Renal cortical epithelial cell (primary cell): Measurements from ENCODE around the gene DNAH9. TPM values are rescaled to one million over a fixed set of nuclear protein-coding genes. Genes with fewer than 3 reads are reported as not detected.

Experiments used
- DNase-seq: peaks from one replicate; pipeline ENCODE4 v3.0.0-alpha.2; 2011; ENCODE audit warnings: low read depth
- total RNA-seq: library from RNA; depleted of rRNA; stranded (reverse); fragments of >200 nt; gene quantifications from 2 replicates; pipeline ENCODE4 v1.2.3, GENCODE V29; 2014

DNAH9 gene
- total RNA-seq, 1 donor from 2014 or later, result 0.55 TPM

DNA sequence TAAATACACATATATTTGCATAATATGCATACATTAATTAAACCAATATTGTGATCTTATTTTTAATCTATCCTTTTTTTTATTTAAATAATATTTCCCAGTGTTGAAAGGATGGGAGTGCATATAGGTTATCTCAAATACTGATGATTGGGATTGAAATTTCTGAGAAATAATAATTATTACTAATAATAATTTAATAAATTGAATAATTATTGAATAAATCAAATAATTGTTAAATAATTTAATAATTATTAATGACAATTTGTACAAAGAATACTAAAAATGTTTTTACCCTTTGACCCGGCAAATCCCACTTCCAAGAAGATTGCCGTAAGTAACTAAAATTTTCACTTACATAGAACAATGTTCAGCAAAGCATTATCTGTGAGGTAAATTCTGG is 250.1 kb downstream of the DNAH9 start:
- DNase-seq, result no peak

DNA sequence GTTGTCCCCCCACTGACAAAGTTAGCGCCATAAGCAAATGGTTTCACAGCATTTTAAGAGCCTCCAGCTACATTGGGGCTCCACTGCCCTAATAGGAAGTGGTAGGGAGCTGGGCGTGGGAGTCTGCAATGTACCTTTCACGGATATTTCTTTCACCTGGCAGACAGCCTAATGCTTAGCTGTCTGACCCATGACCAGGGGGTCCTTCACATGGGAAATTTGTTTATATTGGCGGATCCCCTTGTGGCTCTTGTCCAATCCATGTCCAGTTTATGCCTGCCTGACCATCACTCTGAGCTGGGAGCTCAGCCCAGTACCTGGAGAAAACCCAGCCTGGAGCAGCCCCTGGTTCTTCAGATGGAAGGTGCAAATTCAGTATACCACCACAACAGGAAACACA is 254.0 kb downstream of the DNAH9 start:
- DNase-seq, result no peak

GRCh38 chr17:11852912-11853311 is 254.6 kb downstream of the DNAH9 start:
- no peak for DNase-seq

DNA sequence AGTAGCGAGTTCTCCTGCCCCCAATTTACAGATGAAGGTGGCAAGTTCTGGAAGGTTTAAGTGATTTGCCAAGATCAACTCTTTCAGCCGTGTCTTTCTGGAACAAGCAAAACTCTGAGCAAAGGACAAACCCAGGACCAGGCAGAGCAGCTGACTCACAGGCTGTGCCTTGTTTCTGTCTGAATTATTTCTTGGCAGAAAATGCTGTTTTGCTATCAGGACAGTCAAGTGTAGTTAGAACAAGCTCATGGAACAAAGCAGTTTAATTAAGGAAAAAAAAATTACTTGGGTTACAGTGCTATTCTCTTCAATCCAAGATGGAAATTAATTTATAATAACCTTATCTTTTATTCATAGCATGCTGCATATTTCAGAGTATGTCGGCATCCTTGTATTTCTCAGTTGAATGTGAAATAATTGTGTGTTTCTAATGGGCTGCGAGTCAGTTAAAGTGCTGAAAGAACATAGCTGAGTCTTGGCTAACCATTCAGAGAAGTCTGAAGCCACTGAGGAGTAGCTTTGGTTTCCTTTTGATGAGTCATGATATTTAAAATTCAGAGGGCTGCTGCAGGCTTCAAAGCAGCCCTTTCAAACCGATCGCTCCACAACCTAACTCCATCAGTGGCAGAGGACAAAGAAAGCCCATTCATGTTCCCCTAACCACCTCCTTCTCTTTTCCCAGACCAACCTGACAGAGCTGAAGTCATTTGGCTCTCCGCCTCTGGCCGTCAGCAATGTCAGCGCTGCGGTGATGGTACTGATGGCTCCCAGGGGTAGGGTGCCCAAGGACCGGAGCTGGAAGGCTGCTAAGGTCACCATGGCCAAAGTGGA is 255.3 kb downstream of the DNAH9 start:
- no peak for DNase-seq

GRCh38 chr17:11855306-11855705 is 257.0 kb downstream of the DNAH9 start:
- DNase-seq, result no peak

DNA sequence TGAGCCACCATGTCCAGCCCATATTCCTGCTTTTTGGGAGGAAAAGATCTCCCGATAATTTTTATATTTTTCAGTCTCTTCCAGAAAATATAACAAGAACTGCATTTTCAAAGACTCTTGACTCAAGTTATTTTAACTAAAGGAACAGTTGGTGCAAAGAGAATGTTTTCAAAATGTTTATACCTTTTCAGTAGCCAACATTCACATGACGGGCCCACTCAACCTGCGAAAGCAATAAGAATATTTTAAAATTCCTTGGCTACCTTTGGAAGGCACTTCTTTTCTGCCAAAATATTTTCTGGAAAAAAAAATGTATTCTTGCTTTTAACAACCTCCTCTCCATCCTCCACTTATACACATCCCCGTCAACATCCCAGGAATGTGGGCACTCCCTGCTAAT is 258.7 kb downstream of the DNAH9 start:
- DNase-seq, result no peak

- no peak for DNase-seq
Observed at GRCh38 chr17:11869680-11870394, 271.6 kb downstream of the DNAH9 start.

GRCh38 chr17:11871773-11872172 is 273.5 kb downstream of the DNAH9 start:
- DNase-seq, result no peak

DNA sequence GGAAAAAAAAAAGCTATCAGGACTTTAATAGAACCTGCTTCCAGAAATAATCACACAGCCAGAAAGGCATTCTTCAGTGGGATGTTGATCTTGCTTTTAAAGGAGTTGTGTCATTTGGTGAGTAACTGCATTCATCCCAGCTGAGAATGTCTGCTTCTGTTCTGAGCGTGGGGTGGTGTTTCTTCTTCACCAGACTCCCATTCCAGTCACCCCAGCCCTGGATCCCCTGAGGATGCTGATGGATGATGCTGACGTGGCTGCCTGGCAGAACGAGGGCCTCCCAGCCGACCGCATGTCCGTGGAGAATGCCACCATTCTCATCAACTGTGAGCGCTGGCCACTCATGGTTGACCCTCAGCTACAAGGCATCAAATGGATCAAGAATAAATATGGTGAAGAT is 276.5 kb downstream of the DNAH9 start:
- no peak for DNase-seq

DNA sequence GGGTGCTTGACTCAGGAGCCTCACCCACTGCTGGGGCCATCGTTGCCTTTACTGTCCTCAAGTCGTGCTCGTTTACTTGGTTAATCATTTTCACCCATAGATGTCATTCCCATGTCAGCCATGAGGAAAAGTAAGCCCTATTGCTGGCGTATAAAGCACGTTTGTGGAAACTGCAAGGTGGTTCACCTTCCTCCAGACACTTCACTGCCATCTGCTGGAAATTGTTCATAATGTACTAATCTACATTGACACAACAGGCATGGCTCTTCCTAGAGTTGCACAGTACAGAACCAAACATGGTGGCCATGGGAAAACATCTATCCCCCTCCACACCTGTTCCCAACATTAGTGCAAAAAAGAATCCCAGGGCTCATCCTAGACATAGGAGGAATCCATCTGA is 282.4 kb downstream of the DNAH9 start:
- DNase-seq, result peak; percentile 1

DNA sequence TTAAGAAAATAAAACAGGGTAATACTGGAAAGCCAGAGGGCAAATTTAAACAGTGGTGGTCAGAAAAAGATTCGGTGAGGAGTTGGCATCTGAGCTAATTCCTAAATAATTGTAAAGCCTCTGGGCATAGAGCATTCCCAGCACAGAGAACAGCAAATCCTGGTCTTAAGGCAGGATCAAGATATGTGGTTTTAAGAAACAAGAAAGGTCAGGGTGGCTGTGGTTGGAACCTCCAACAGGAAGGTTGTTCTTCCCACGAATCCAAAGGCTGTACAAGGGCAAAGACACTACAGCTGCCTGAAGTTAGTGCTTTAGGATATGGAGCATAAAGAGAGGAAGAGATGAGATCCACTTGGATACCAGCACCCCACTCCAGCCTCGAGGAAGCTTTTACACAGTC is 284.4 kb downstream of the DNAH9 start:
- DNase-seq, result no peak

DNA sequence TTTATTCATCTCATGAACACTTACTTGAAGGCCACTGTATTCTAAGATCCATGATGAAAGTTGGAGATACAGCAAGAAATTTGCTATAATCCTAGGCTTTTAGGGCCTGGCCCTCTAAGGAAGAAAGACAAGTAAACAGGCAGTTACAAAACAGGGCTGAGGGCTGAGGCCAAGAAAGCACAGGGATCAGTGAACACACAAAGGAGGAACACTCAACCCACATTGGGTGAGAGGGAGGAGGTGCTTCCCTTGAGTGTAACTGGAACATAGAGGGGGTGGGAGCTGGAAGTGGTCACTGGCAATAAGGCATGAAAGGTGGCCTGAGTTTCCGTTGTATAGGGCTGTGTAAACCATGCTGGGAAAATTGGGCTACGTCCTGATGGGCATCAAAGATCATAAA is 286.8 kb downstream of the DNAH9 start:
- DNase-seq, result no peak

DNA sequence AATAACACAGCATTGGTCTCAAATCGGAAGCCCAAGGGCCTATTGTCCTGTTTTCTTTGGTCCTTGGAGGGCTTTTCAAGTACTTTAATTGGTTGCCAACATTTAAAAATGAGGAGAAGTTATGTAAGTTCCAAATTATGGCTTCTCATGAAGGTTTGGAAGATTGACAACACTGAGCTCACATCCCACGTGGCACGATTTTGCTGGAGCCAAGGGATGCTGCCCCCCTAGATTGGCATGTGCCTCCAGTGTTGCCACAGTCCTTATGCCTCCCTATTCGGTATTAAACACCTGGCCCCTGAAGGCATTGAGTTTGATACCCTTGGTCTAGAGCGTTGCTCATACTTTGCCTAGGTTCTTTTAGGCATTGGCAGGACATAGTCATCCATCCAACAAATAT is 291.0 kb downstream of the DNAH9 start:
- DNase-seq, result no peak

- DNase-seq, result no peak
Observed at GRCh38 chr17:11893862-11894261, 295.6 kb downstream of the DNAH9 start.

DNA sequence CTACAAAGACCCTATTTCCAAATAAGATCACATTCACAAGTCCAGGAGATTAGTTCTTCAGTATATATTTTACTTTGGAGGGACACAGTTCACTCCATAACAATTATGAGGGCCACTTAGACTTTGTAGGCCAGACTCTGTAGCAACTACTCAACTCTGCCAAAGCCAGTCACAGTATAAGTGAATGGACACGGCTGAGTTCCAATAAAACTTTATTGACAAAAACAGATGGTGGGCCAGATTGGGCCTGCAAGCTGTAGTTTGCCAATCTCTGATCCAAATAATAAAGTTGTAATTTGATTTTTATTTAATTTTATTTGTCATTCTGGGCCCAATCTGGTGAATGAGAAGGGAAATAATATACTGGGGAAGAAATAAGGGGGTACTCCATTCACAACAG is 297.9 kb downstream of the DNAH9 start:
- no peak for DNase-seq

- no peak for DNase-seq
Observed at GRCh38 chr17:11898526-11899235, 300.4 kb downstream of the DNAH9 start.

GRCh38 chr17:11899537-11899942 is 301.3 kb downstream of the DNAH9 start:
- no peak for DNase-seq

DNA sequence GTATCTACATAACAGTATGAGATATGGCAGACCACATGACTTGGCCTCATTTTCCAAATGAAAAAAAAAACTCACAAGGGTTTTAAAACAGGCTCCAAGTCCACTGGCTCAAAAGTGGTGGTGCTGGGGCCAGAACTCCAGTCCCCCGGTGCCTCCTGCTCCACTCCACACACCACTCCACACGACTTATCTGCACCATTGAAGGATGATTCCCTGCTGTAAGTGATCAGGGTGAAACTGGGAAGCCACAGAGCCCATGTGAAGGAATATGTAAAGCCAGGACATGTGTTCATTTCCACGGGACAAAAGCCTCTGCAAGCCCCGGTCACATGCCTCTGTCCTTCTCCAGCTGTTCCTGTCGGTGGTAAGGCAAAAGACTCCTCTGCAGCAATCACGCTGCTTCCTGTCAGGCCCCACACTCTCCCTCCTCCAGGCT is 301.8 kb downstream of the DNAH9 start:
- DNase-seq, result no peak

GRCh38 chr17:11900655-11901054 is 302.4 kb downstream of the DNAH9 start:
- no peak for DNase-seq

DNA sequence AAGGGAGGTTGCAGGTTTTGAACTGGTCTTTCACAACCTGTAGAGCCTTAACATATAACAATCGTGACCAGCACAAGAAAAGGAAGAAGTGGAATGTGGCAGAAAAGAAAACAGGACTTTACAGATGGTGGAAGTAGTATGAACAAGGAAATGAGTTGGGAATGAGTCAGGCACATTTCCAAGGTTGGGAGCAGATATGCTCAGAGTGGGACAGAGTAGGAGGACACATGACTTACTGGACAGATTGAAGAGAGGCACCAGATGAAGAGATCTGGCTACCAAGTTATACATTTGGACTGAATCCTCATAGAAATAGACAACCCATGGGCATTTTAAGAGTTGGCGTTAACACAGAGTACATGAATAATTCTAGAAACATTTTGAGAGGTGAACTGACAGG is 303.7 kb downstream of the DNAH9 start:
- no peak for DNase-seq

- no peak for DNase-seq
Observed at GRCh38 chr17:11908711-11909146, 310.5 kb downstream of the DNAH9 start.

- no peak for DNase-seq
Observed at GRCh38 chr17:11909348-11909747, 311.1 kb downstream of the DNAH9 start.

- DNase-seq, result no peak
Observed at GRCh38 chr17:11916091-11916490, 317.8 kb downstream of the DNAH9 start.
